ENCODE results near the gene DENND4C. TPM values are rescaled to one million over a fixed set of nuclear protein-coding genes. Genes with fewer than 3 reads are reported as not detected.

Gene DENND4C
- total RNA-seq, 3 donors from 2014 or later, result 54.7 to 93.0 (median 72.3) TPM

- Histone ChIP-seq H3K4me1 (ENCODE audit: low read depth) (no peaks in the 10 kb centered on the region), H3K9me3 (no peaks in the 10 kb centered on the region), H3K36me3 (ENCODE audit: low read depth) (no peaks in the 10 kb centered on the region), H3K4me3 (no peak overlapping the region)
- intact Hi-C loops (cut with DNase I, micrococcal nuclease), result no loop called here
- no peak for DNase-seq
- peak; percentile 70 for ATAC-seq
- TF ChIP-seq, protein P1, sequence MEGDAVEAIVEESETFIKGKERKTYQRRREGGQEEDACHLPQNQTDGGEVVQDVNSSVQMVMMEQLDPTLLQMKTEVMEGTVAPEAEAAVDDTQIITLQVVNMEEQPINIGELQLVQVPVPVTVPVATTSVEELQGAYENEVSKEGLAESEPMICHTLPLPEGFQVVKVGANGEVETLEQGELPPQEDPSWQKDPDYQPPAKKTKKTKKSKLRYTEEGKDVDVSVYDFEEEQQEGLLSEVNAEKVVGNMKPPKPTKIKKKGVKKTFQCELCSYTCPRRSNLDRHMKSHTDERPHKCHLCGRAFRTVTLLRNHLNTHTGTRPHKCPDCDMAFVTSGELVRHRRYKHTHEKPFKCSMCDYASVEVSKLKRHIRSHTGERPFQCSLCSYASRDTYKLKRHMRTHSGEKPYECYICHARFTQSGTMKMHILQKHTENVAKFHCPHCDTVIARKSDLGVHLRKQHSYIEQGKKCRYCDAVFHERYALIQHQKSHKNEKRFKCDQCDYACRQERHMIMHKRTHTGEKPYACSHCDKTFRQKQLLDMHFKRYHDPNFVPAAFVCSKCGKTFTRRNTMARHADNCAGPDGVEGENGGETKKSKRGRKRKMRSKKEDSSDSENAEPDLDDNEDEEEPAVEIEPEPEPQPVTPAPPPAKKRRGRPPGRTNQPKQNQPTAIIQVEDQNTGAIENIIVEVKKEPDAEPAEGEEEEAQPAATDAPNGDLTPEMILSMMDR (IDR thresholded peaks at IDR 0.05), result no peak
These were observed 101.4 kb downstream of the DENND4C start for GRCh38 chr9:19331877-19332276.

DNA sequence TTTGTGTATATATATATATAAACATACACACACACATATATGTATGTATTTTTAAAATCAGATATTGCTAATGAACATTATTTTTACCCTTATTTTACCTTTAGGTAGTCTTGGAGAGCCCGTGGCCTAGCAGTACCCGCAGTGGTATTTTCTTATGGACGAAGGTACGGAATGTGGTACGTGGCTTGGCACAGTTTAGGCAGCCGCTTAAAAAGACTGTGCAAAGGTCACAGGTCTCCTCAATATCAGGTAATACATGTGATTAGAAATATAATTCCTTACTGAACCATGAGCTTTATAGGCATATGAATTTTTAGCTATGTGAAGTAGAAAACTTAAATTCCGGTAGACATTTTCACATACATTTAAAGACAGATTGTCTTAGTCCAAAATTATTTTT is 105.7 kb downstream of the DENND4C start:
- intact Hi-C loops (cut with DNase I, micrococcal nuclease), result no loop called here
- Histone ChIP-seq H3K4me1 (ENCODE audit: low read depth) (no peaks in the 10 kb centered on the region), H3K36me3 (ENCODE audit: low read depth) (peaks cover 4% of the 10 kb centered on the region), H3K4me3 (no peak overlapping the region), H3K9me3 (no peaks in the 10 kb centered on the region)
- TF ChIP-seq, protein P1 (IDR thresholded peaks at IDR 0.05), result no peak
- ATAC-seq (no peak), DNase-seq (no peak)

- no peak for ATAC-seq
- Histone ChIP-seq H3K4me3 (no peak overlapping the region), H3K36me3 (ENCODE audit: low read depth) (peaks cover 1% of the 10 kb centered on the region), H3K9me3 (no peaks in the 10 kb centered on the region), H3K4me1 (ENCODE audit: low read depth) (no peaks in the 10 kb centered on the region)
- TF ChIP-seq, protein P1 (IDR thresholded peaks at IDR 0.05), result no peak
- intact Hi-C loops (cut with DNase I, micrococcal nuclease), result no loop called here
- DNase-seq, result no peak
These were observed 112.5 kb downstream of the DENND4C start for GRCh38 chr9:19342947-19343346.

DNA sequence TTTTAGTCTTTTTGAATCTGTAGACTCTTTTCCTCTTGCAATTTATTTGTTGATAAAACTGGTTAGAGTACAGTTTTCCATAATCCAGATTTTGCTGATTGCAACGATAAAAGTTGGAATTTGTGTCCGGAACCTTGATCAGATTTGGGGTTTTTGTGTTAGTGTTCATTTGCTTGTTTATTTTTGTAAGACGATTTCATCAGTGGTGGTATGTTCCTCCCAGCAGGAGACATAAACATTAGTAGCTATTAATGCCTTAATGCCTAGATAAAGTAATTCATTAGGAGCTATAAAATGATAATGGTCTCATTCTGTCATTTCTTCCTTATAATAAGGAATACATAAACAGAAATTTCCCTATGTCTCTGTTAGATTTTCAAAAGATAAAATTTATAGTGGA is 128.2 kb downstream of the DENND4C start:
- no peak for ATAC-seq
- TF ChIP-seq, protein P1 (IDR thresholded peaks at IDR 0.05), result no peak
- Histone ChIP-seq H3K9me3 (no peaks in the 10 kb centered on the region), H3K4me1 (ENCODE audit: low read depth) (no peaks in the 10 kb centered on the region), H3K36me3 (ENCODE audit: low read depth) (no peaks in the 10 kb centered on the region), H3K4me3 (no peak overlapping the region)
- no peak for DNase-seq
- intact Hi-C loops (cut with DNase I, micrococcal nuclease), result no loop called here

- intact Hi-C loops (cut with DNase I, micrococcal nuclease), result no loop called here
- no peaks in the 10 kb centered on the region for H3K36me3 ChIP-seq (ENCODE audit: low read depth)
- TF ChIP-seq, protein P1 (IDR thresholded peaks at IDR 0.05), result no peak
- no peaks in the 10 kb centered on the region for H3K9me3 ChIP-seq
- H3K4me3 ChIP-seq, result no peak overlapping the region
- ATAC-seq (no peak), DNase-seq (no peak)
- no peaks in the 10 kb centered on the region for H3K4me1 ChIP-seq (ENCODE audit: low read depth)
These were observed 138.6 kb downstream of the DENND4C start for GRCh38 chr9:19369107-19369506.

DNA sequence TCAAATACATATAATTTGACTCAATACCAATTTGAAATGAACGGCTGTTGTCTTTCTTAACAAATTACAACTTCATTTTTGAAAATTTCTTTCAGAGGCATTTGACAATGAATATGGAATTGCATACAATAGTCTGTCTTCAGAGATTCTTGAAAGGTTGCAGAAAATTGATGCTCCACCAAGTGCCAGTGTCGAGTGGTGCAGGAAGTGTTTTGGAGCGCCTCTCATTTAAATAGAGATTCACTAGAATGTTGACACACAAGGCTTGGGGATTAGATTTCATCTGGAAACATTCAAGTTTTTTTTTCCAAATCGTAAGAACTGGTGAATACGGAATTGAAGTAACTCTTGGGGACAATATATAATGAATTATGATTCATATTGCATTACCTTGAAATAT is 141.4 kb downstream of the DENND4C start:
- TF ChIP-seq, protein P1 (IDR thresholded peaks at IDR 0.05), result no peak
- ATAC-seq (no peak), DNase-seq (no peak)
- Histone ChIP-seq H3K36me3 (ENCODE audit: low read depth) (no peaks in the 10 kb centered on the region), H3K9me3 (no peaks in the 10 kb centered on the region), H3K4me1 (ENCODE audit: low read depth) (no peaks in the 10 kb centered on the region), H3K4me3 (no peak overlapping the region)
- intact Hi-C loops (cut with DNase I, micrococcal nuclease), result no loop called here

Measured in mucosa of descending colon (tissue), 3 donors.